BLaER1 (cell line): Measurements from ENCODE around the gene SPIRE2.
"Not testable (repeated sequence)": the region's sequence is repeated elsewhere in the genome, so short reads cannot be mapped to it uniquely, and the experiment has no call there.

Source experiments
- H3K27ac ChIP-seq: shearing (Covaris generic); formaldehyde crosslinking; 2 replicates; pipeline ENCODE4 v1.8.1; 2022
- H3K27me3 ChIP-seq: shearing (Covaris generic); formaldehyde crosslinking; 2 replicates; pipeline ENCODE4 v1.8.1; 2022
- H3K36me3 ChIP-seq: shearing (Covaris generic); formaldehyde crosslinking; 2 replicates; pipeline ENCODE4 v1.8.1; 2022
- H3K4me1 ChIP-seq: shearing (Covaris generic); formaldehyde crosslinking; 2 replicates; pipeline ENCODE4 v1.8.1; 2022
- H3K4me2 ChIP-seq: shearing (Covaris generic); formaldehyde crosslinking; 2 replicates; pipeline ENCODE4 v1.8.1; 2022
- H3K4me3 ChIP-seq: shearing (Covaris generic); formaldehyde crosslinking; 2 replicates; pipeline ENCODE4 v1.8.1; 2022
- H3K9ac ChIP-seq: shearing (Covaris generic); formaldehyde crosslinking; 2 replicates; pipeline ENCODE4 v1.8.1; 2022
- H3K9me3 ChIP-seq: shearing (Covaris generic); formaldehyde crosslinking; 2 replicates; pipeline ENCODE4 v1.8.1; 2022
- H4K20me1 ChIP-seq: shearing (Covaris generic); formaldehyde crosslinking; 2 replicates; pipeline ENCODE4 v1.8.1; 2022
- Cebpa-rat ChIP-seq: shearing (Covaris generic); IDR thresholded peaks from 2 replicates; pipeline ENCODE4 v1.8.1; 2022

SPIRE2 gene, protein sequence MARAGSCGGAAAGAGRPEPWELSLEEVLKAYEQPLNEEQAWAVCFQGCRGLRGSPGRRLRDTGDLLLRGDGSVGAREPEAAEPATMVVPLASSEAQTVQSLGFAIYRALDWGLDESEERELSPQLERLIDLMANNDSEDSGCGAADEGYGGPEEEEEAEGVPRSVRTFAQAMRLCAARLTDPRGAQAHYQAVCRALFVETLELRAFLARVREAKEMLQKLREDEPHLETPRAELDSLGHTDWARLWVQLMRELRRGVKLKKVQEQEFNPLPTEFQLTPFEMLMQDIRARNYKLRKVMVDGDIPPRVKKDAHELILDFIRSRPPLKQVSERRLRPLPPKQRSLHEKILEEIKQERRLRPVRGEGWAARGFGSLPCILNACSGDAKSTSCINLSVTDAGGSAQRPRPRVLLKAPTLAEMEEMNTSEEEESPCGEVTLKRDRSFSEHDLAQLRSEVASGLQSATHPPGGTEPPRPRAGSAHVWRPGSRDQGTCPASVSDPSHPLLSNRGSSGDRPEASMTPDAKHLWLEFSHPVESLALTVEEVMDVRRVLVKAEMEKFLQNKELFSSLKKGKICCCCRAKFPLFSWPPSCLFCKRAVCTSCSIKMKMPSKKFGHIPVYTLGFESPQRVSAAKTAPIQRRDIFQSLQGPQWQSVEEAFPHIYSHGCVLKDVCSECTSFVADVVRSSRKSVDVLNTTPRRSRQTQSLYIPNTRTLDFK

DNA sequence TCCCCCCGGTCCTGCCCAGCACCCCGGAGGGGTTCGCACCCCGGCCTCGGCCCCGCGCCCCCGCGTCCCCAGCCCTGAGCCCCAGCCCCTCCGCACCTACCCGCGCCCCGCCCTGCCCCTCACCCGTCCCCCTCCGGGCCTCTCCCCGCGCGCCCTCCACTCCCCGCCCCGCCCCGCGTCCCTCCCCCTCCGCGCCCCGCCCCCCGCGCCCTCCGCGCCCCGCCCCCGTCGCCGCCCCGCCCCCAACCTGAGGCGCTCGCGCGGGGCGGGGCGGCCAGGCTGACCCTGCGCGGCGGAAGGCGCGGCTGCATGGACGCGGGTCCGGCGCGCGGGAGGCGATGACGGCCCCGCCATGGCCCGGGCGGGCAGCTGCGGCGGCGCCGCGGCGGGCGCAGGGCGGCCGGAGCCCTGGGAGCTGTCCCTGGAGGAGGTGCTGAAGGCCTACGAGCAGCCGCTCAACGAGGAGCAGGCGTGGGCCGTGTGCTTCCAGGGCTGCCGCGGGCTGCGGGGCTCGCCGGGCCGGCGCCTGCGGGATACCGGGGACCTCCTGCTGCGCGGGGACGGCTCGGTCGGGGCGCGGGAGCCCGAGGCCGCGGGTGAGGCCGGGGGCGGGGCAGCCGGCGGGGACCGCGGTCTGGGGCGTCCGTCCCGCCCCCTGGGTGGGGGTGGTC, at the start of gene SPIRE2:
Gene SPIRE2 (plus strand): TSS at position 277 of the 671 bp plus-strand sequence. CDS start 76 bp downstream, at position 353.
- Histone ChIP-seq H3K4me1 (peaks cover 28% of the 10 kb centered on the region), H4K20me1 (peaks cover 27% of the 10 kb centered on the region), H3K27ac (no peak within 1 kb of the TSS), H3K9ac (no peak within 1 kb of the TSS), H3K9me3 (no peaks in the 10 kb centered on the region), H3K4me3 (peak within 1 kb of the TSS; percentile 61), H3K27me3 (no peaks in the 10 kb centered on the region), H3K36me3 (no peaks in the 10 kb centered on the region), H3K4me2 (peak within 1 kb of the TSS; percentile 91)
- TF ChIP-seq Cebpa-rat: no peak

DNA sequence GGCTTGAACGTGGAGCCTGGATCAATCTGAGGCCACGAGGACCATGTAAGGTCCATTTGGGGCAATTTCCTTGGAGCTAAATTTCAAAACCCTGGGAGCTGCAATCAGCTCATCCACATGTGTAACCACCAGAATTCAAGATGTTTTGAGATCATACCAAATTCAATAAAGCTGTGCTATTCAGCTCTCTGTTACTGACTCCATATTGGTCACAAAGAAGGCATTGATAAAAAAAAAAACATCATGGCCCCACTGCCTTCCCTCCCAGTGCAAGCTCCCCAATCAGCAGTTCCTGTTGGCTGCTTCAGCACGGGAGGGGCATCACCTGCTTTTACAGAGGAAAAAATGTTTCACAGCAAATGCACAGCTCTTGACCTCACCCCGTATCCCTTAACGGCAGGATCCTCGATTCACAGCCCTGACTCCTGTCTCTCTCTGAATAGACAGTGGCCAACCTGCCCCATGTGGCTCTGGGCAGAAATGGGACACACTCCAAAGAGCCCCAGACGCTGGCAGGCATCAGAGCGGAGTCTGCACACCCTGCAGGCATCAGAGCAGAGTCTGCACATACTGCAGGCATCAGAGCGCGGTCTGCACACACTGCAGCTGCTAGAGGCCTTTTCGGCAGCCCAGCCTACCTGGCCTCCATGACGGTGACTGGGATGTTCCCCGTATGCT, 48.9 kb upstream of the SPIRE2 start:
- Histone ChIP-seq H4K20me1 (peaks cover 8% of the 10 kb centered on the region; the same call in 1 of the 2 replicates), H3K36me3 (peaks cover 97% of the 10 kb centered on the region)

DNA sequence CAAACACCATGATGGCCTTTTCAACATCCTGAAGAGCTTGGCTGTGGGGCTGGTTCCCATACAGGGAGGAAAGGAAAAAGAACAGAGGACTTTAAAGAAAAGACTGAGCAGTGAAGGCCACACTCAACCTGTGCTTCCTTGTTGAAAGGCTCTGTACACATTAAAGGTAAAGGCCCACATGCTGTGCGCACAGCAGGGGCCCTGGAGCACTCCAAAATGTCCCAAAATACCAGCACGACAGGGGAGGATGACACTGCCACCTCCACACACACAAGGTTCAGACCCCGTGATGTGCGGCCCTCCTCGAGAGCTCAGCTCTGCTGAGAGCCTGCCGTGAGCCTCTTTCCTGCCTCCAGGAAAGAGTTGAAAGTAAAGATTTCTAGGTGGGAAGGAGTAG, 48.4 kb upstream of the SPIRE2 start:
- Histone ChIP-seq H3K4me3 (no peak overlapping the region), H3K9ac (no peak overlapping the region), H3K27ac (no peak overlapping the region), H3K4me2 (no peak overlapping the region), H3K27me3 (no peaks in the 10 kb centered on the region), H4K20me1 (peaks cover 8% of the 10 kb centered on the region; the same call in 1 of the 2 replicates), H3K9me3 (no peaks in the 10 kb centered on the region), H3K36me3 (peaks cover 97% of the 10 kb centered on the region), H3K4me1 (no peaks in the 10 kb centered on the region)
- TF ChIP-seq Cebpa-rat: no peak

More for the DNA sequence above, 48.9 kb upstream of the SPIRE2 start:
- Histone ChIP-seq H3K9ac (no peak overlapping the region), H3K4me2 (no peak overlapping the region), H3K27ac (no peak overlapping the region), H3K27me3 (no peaks in the 10 kb centered on the region), H3K4me1 (no peaks in the 10 kb centered on the region), H3K4me3 (no peak overlapping the region), H3K9me3 (no peaks in the 10 kb centered on the region)
- no peak for TF ChIP-seq Cebpa-rat

DNA sequence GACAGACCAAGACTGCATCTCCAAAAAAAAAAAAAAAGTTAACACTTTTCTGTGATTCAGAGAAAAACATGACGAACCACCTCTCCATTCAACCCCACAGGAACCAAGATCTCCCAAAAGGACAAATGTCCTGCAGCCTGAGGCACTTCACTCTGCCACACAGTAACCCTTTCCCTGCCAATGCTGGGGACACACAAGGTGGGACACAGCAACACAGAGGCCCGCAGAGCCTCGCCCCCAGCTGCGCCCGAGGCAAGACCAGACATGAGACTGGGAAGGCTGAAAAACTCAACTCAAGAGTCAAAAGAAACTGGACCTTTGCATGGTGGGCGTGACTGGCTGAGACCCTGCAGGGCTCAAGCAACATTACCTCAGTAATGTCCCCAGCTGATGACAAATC, 45.8 kb upstream of the SPIRE2 start:
- Histone ChIP-seq H3K9me3 (no peaks in the 10 kb centered on the region), H3K27ac (no peak overlapping the region), H3K4me2 (no peak overlapping the region), H4K20me1 (peaks cover 8% of the 10 kb centered on the region; the same call in 1 of the 2 replicates), H3K36me3 (peaks cover 100% of the 10 kb centered on the region), H3K27me3 (no peaks in the 10 kb centered on the region), H3K4me1 (no peaks in the 10 kb centered on the region), H3K9ac (no peak overlapping the region), H3K4me3 (no peak overlapping the region)
- no peak for TF ChIP-seq Cebpa-rat

DNA sequence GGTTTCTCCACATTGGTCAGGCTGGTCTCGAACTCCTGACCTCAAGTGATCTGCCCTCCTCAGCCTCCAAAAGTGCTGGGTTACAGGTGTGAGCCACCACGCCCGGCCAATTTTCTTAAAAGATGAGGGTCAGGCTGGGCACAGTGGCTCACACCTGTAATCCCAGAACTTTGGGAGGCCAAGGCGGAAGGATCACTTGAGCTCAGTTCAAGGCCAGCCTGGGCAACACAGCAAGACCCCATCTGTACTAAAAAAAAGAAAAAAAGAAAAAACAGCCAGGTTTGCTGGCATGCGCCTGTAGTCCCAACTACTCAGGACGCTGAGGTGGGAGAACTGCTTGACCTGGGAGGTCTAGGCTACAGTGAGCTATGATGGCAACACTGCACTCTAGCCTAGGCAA, 44.3 kb upstream of the SPIRE2 start:
- H3K27me3 ChIP-seq, H3K9ac ChIP-seq: not testable (repeated sequence)

DNA sequence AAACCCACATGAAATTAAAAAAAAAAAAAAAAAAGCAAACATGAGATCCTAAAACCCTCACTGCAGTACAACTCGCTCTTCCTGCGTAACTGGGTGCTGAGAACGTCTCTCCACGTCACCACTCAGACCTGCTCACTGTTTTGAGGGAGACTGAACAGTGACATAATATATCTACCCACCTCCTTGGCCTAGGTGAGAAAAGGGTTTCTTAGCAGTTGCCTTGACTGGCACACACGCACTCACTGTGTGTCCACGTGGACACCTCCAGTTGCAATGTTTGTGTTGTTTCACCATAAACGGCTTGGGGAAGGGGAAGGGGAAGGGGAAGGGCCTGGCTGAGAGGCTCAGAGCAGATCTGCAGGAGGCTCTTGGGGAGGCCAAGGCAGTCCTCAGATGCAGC, 43.9 kb upstream of the SPIRE2 start:
- H3K27ac ChIP-seq: no peak overlapping the region
- H3K36me3 ChIP-seq: peaks cover 100% of the 10 kb centered on the region
- no peak for TF ChIP-seq Cebpa-rat
- H4K20me1 ChIP-seq: peaks cover 1% of the 10 kb centered on the region; the same call in 1 of the 2 replicates
- H3K9ac ChIP-seq: no peak overlapping the region
- no peaks in the 10 kb centered on the region for H3K4me1 ChIP-seq
- H3K9me3 ChIP-seq: no peaks in the 10 kb centered on the region
- H3K4me3 ChIP-seq: no peak overlapping the region
- H3K27me3 ChIP-seq: no peaks in the 10 kb centered on the region
- H3K4me2 ChIP-seq: no peak overlapping the region

More for the DNA sequence above, 44.3 kb upstream of the SPIRE2 start:
- H3K27ac ChIP-seq, H3K4me2 ChIP-seq, H3K4me3 ChIP-seq, H3K4me1 ChIP-seq, H3K9me3 ChIP-seq, H4K20me1 ChIP-seq: not testable (repeated sequence)
- peaks cover 100% of the 10 kb centered on the region for H3K36me3 ChIP-seq

DNA sequence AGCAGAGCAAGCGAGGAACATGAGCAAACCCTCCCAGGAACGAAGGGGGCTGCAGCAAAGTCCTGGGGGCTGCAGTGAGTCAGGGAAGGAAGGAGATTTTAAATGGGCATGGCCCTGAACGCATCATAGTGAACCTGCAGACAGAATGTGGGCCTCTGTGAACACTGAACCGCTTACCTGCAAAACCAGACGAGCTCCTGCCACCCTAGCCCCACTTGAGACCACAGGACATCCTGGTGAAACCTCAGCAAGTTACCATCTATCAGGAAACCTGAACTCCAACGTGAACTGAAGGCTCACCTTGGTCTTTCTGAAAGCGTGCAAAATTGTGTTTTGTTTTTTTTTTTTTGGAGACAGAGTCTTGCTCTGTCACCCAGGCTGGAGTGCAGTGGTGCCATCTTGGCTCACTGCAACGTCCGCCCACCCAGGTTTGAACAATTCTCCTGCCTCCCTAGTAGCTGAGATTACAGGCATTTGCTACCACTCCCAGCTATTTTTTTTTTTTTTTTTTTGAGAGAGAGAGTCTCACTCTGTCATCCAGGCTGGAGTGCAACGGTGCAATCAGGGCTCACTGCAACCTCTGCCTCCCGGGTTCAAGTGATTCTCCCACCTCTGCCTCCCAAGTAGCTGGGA, 42.6 kb upstream of the SPIRE2 start:
- H3K27me3 ChIP-seq: no peaks in the 10 kb centered on the region
- no peak overlapping the region for H3K4me2 ChIP-seq
- H3K27ac ChIP-seq: no peak overlapping the region
- peaks cover 100% of the 10 kb centered on the region for H3K36me3 ChIP-seq
- no peaks in the 10 kb centered on the region for H3K4me1 ChIP-seq
- no peaks in the 10 kb centered on the region for H3K9me3 ChIP-seq
- H4K20me1 ChIP-seq: no peaks in the 10 kb centered on the region; the same call in 1 of the 2 replicates
- no peak overlapping the region for H3K4me3 ChIP-seq
- no peak for TF ChIP-seq Cebpa-rat
- H3K9ac ChIP-seq: no peak overlapping the region

DNA sequence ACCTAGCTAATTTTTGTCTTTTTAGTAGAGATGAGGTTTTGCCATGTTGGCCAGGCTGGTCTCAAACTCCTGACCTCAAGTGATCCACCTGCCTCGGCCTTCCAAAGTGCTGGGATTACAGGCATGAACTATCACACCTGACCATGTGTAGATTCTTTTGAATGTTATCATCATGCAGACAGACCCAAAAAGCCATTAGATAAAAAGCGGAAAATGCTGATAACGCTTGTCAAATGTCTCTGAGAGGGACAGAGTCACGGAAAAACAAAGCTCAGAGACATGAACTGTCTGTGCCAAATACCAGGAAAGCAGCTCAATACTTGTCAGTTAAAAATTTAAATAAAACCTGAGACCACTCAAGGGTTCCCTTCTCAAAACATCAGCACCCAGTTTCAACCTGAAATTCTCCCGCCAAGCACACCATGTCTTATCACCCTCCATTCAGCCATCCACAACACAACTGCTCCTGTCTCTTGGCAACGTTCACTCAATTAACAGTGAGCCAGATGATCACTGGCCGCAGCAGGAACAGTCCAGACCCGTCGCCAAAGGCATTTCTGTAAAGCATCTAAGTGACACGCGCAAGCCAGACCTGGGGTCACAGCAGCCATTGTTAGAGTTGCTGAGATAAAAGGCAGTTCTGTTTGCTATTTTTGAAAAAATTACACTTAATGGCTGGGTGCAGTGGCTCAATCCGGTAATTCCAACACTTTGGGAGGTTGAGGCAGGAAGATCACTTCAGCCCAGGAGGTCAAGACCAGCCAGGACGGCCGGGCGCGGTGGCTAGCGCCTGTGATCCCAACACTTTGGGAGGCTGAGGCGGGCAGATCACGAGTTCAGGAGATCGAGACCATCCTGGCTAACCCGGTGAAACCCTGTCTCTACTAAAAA, 41.6 kb upstream of the SPIRE2 start:
- no peaks in the 10 kb centered on the region; the same call in 1 of the 2 replicates for H4K20me1 ChIP-seq
- H3K9ac ChIP-seq: no peak overlapping the region
- H3K4me2 ChIP-seq: no peak overlapping the region
- peaks cover 100% of the 10 kb centered on the region for H3K36me3 ChIP-seq
- H3K9me3 ChIP-seq: no peaks in the 10 kb centered on the region
- H3K27me3 ChIP-seq: no peaks in the 10 kb centered on the region
- H3K4me3 ChIP-seq: no peak overlapping the region
- no peak for TF ChIP-seq Cebpa-rat
- no peaks in the 10 kb centered on the region for H3K4me1 ChIP-seq
- no peak overlapping the region for H3K27ac ChIP-seq
